Measurements from ENCODE around the gene XCL2.
"Not testable (repeated sequence)": the region's sequence is repeated elsewhere in the genome, so short reads cannot be mapped to it uniquely, and the experiment has no call there.

- not testable (repeated sequence) for TF ChIP-seq EZH2 (IDR thresholded peaks at IDR 0.05; ENCODE audit: borderline replicate concordance, control insufficient read depth, low read depth, low read length); CTCF (IDR thresholded peaks at IDR 0.05 in 2 of 3, conservative IDR thresholded peaks at IDR 0.05 in 1 of 3; ENCODE audit: control insufficient read depth in 2 of 3, extremely low read depth in 1 of 3, insufficient read depth in 1 of 3, low read depth in 3 of 3, low read length in 3 of 3); JUNB (IDR thresholded peaks at IDR 0.05); GABPA (IDR thresholded peaks at IDR 0.05; ENCODE audit: low read depth); USF1 (IDR thresholded peaks at IDR 0.05; ENCODE audit: borderline replicate concordance, extremely low read length, insufficient read depth, low read depth, low read length); TARDBP (IDR thresholded peaks at IDR 0.05; ENCODE audit: borderline replicate concordance); ZNF207 (IDR thresholded peaks at IDR 0.05; ENCODE audit: borderline replicate concordance); ETV6 (conservative IDR thresholded peaks at IDR 0.05 in 1 of 2, IDR thresholded peaks at IDR 0.05 in 1 of 2; ENCODE audit: borderline replicate concordance in 1 of 2, low read depth in 1 of 2); EP300 (IDR thresholded peaks at IDR 0.05; ENCODE audit: borderline replicate concordance in 1 of 2, control insufficient read depth in 1 of 2, low read depth in 2 of 2, low read length in 2 of 2); JUND (IDR thresholded peaks at IDR 0.05; ENCODE audit: low read depth, low read length); REST (IDR thresholded peaks at IDR 0.05; ENCODE audit: low read depth, low read length); ZBTB33 (IDR thresholded peaks at IDR 0.05); MLLT1 (IDR thresholded peaks at IDR 0.05)
Measured at GRCh38 chr1:168546553-168546895, 2.7 kb upstream of the XCL2 start.
